ENCODE results near the gene GATAD2B. TPM values are rescaled to one million over a fixed set of nuclear protein-coding genes. Genes with fewer than 3 reads are reported as not detected.
"Not testable (repeated sequence)": the region's sequence is repeated elsewhere in the genome, so short reads cannot be mapped to it uniquely, and the experiment has no call there.

GATAD2B gene
- total and polyA plus RNA-seq, 7 donors = 1.8 to 37.4 (median 16.4) TPM

DNA sequence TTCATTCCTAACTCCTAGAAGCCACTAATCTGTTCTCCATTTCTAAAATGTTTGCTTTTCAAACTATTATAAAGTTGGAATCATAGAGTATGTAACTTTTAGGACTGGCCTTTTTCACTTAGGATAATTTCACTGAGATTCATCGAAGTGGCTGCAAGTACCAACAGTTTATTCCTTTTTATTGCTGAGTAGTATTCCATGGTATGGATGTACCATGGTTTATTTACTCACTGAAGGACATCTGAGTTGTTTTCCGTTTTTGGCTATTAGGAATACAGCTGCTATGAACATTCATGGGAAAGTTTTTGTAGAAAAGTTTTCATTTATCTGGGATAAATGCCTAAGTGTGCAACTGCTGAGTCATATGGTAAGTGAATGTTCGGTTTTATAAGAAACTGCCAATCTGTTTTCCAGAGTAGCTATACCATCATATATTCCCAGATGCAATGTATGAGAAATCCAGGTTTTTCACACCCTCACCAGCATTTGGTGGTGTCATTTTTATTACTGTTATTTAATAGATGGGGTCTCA is 81.2 kb downstream of the GATAD2B start:
- H3K27ac ChIP-seq = no peak overlapping the region
- H3K4me1 ChIP-seq = peaks cover 0 to 4% (median 0%) of the 10 kb centered on the region in 4 donors
- intact Hi-C loops (cut with DNase I) = no loop called here
- TF ChIP-seq POLR2A (IDR thresholded peaks at IDR 0.05) (no peak), EP300 (IDR thresholded peaks at IDR 0.05) (no peak), POLR2AphosphoS5 (IDR thresholded peaks at IDR 0.05) (no peak)
- TF ChIP-seq, protein P1, sequence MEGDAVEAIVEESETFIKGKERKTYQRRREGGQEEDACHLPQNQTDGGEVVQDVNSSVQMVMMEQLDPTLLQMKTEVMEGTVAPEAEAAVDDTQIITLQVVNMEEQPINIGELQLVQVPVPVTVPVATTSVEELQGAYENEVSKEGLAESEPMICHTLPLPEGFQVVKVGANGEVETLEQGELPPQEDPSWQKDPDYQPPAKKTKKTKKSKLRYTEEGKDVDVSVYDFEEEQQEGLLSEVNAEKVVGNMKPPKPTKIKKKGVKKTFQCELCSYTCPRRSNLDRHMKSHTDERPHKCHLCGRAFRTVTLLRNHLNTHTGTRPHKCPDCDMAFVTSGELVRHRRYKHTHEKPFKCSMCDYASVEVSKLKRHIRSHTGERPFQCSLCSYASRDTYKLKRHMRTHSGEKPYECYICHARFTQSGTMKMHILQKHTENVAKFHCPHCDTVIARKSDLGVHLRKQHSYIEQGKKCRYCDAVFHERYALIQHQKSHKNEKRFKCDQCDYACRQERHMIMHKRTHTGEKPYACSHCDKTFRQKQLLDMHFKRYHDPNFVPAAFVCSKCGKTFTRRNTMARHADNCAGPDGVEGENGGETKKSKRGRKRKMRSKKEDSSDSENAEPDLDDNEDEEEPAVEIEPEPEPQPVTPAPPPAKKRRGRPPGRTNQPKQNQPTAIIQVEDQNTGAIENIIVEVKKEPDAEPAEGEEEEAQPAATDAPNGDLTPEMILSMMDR (IDR thresholded peaks at IDR 0.05) = no peak
- no peak overlapping the region for H3K4me3 ChIP-seq
- 89 to 92% methylated on average over 3 of the region's 3 CpGs for WGBS, 2 donors
- DNase-seq = no peak
- peaks cover 0 to 3% (median 0%) of the 10 kb centered on the region in 4 donors for H3K36me3 ChIP-seq
- H3K9me3 ChIP-seq = no peaks in the 10 kb centered on the region
- no peaks in the 10 kb centered on the region for H3K27me3 ChIP-seq

- H3K4me3 ChIP-seq; H3K36me3 ChIP-seq; H3K27me3 ChIP-seq; DNase-seq; H3K27ac ChIP-seq; intact Hi-C loops (cut with DNase I); H3K9me3 ChIP-seq; H3K4me1 ChIP-seq: not testable (repeated sequence)
- 80 to 90% methylated on average over 14 of the region's 14 CpGs for WGBS, 2 donors
Observed at GRCh38 chr1:153840774-153841173, 82.0 kb downstream of the GATAD2B start.

- H3K4me3 ChIP-seq; H3K36me3 ChIP-seq; DNase-seq; H3K9me3 ChIP-seq; H3K4me1 ChIP-seq; H3K27ac ChIP-seq; H3K27me3 ChIP-seq; intact Hi-C loops (cut with DNase I): not testable (repeated sequence)
- WGBS, 2 donors = 93 to 95% methylated on average over 8 of the region's 8 CpGs
Observed at GRCh38 chr1:153833968-153834367, 88.8 kb downstream of the GATAD2B start.

DNA sequence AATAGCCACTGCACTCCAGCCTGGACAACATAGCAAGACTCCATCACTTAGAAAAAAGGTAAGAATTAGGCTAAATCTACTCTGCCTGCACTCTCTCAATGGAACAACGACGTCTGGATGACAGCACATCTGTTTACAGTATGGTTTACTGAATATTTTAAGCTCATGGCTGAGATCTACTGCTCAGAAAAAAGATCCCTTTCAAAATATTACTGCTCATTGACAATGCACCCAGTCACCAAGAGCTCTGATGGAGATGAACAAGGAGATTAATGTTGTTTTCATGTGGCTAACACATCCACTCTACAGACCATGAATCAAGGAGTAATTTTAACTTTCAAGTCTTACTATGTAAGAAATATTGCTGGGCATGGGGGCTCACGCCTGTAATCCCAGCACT is 89.6 kb downstream of the GATAD2B start:
- WGBS, 2 donors = 91 to 94% methylated on average over 3 of the region's 3 CpGs
- no peak overlapping the region for H3K27ac ChIP-seq
- DNase-seq = no peak
- no peaks in the 10 kb centered on the region for H3K9me3 ChIP-seq
- H3K36me3 ChIP-seq = peaks cover 0 to under 1% (median 0%) of the 10 kb centered on the region in 4 donors
- peaks cover 0 to 6% (median 0%) of the 10 kb centered on the region in 4 donors for H3K4me1 ChIP-seq
- intact Hi-C loops (cut with DNase I) = no loop called here
- H3K4me3 ChIP-seq = no peak overlapping the region
- no peak for TF ChIP-seq POLR2A (IDR thresholded peaks at IDR 0.05)
- TF ChIP-seq POLR2AphosphoS5 (IDR thresholded peaks at IDR 0.05) = no peak
- TF ChIP-seq, protein P1 (IDR thresholded peaks at IDR 0.05) = no peak
- TF ChIP-seq EP300 (IDR thresholded peaks at IDR 0.05) = no peak
- no peaks in the 10 kb centered on the region for H3K27me3 ChIP-seq

DNA sequence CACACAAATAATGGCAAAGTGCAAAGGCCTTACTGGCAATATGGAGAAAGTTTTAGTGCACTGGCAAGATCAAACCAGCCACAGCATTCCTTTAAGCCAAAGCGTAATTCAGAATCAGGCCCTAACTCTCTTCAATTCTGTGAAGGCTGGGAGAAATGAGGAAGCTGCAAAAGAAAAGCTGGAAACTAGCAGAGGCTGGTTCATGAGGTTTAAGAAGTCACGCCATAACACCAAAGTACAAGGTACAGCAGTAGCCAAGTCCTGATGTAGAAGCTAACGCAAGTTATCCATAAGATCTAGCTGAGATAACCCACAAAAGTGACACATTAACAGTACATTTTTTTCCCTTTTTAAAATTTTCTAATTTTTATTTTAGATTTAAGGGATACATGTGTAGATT is 90.5 kb downstream of the GATAD2B start:
- H3K9me3 ChIP-seq = no peaks in the 10 kb centered on the region
- no peak overlapping the region for H3K27ac ChIP-seq
- intact Hi-C loops (cut with DNase I) = no loop called here
- 83 to 95% methylated on average over 3 of the region's 3 CpGs for WGBS, 2 donors
- peaks cover 0 to 6% (median 0%) of the 10 kb centered on the region in 4 donors for H3K4me1 ChIP-seq
- no peaks in the 10 kb centered on the region for H3K27me3 ChIP-seq
- no peak for DNase-seq
- H3K36me3 ChIP-seq = peaks cover 0 to 9% (median 8%) of the 10 kb centered on the region in 4 donors
- TF ChIP-seq POLR2AphosphoS5 (IDR thresholded peaks at IDR 0.05) (no peak), EP300 (IDR thresholded peaks at IDR 0.05) (no peak), POLR2A (IDR thresholded peaks at IDR 0.05) (no peak)
- TF ChIP-seq, protein P1 (IDR thresholded peaks at IDR 0.05) = no peak
- H3K4me3 ChIP-seq = no peak overlapping the region

GRCh38 chr1:153831026-153831425 is 91.7 kb downstream of the GATAD2B start:
- H3K27ac ChIP-seq = no peak overlapping the region
- TF ChIP-seq EP300 (IDR thresholded peaks at IDR 0.05) = no peak
- no peak for TF ChIP-seq POLR2AphosphoS5 (IDR thresholded peaks at IDR 0.05)
- TF ChIP-seq POLR2A (IDR thresholded peaks at IDR 0.05) = no peak
- TF ChIP-seq, protein P1 (IDR thresholded peaks at IDR 0.05) = no peak
- H3K27me3 ChIP-seq = no peaks in the 10 kb centered on the region
- H3K4me1 ChIP-seq = peaks cover 0 to 6% (median 0%) of the 10 kb centered on the region in 4 donors
- H3K9me3 ChIP-seq = no peaks in the 10 kb centered on the region
- H3K4me3 ChIP-seq = no peak overlapping the region
- intact Hi-C loops (cut with DNase I) = no loop called here
- DNase-seq = no peak
- peaks cover 0 to 22% (median 15%) of the 10 kb centered on the region in 4 donors for H3K36me3 ChIP-seq
- 87 to 91% methylated on average over 2 of the region's 2 CpGs for WGBS, 2 donors
